ENCODE measurements around the gene SNX8.

Gene SNX8

DNA sequence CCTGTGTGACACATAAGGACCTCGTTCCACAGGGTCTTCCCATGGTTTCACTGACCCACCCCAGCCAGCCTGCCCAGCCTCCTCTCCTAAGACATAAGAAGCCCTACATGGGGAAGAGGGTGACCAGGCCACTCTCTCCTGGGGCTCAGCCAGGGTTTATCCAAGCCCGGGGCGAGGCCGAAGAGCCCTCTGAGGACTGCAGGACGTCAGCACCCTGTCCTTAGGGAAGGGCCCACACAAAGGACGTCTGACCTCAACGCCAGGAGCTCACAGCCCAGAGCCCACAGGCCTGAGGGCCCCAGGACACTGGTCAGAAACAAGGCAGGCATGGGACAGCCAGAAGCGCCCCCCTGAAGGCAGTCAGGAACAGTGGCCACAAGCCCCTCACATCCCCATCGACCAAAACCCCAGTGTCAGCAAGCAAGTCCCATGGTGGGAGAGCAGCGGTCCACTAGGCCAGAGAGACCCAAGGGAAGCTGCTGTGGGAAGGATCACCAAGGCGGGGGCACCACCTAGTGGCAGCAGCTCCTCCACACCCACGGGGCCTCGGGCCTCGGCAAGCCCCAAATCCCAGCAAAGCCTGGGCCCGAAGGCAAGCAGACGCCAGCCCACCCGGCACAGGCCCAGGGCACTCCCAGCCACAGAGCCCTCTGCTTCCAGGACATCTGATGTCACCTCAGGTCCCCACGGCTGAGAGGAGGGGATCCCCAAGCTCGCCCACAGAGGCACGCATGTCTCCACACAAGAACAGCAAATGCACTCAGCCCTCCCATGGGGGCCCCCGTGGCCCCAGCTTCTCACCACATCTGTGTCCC lies 104.9 kb downstream of the SNX8 start:
- H3K4me3 ChIP-seq (ENCODE audit: low read depth, low read length) = no peak overlapping the region
- ChIA-PET POLR2A (interaction anchor here (0.6 kb wide), 1 partner anchor 140 kb away, joined by 3 read pairs; no protein-coding TSS in a partner anchor), CTCF (interaction anchor here (0.6 to 3.7 kb wide), 49 partner anchors 8 to 705 kb away, joined by 3 to 19 read pairs (median 3); partner anchors contain the start of genes EIF3B, INTS1 and PSMG3)
- TF ChIP-seq CTCF (IDR thresholded peaks at IDR 0.05; ENCODE audit: insufficient read depth, low read length, missing control alignments) = peak; percentile 99
- DNase-seq (ENCODE audit: low read depth, low spot score) = no peak

- TF ChIP-seq CTCF (IDR thresholded peaks at IDR 0.05; ENCODE audit: insufficient read depth, low read length, missing control alignments) = no peak
- CTCF ChIA-PET = interaction anchor here (0.9 to 3.7 kb wide), 24 partner anchors 8 to 632 kb away, joined by 3 to 19 read pairs (median 4); partner anchors contain the start of genes EIF3B and ELFN1
- POLR2A ChIA-PET = interaction anchor here (0.6 kb wide), 1 partner anchor 140 kb away, joined by 3 read pairs; no protein-coding TSS in a partner anchor
- no peak overlapping the region for H3K4me3 ChIP-seq (ENCODE audit: low read depth, low read length)
- no peak for DNase-seq (ENCODE audit: low read depth, low spot score)
These were observed 105.5 kb downstream of the SNX8 start for GRCh38 chr7:2208712-2209111.

DNA sequence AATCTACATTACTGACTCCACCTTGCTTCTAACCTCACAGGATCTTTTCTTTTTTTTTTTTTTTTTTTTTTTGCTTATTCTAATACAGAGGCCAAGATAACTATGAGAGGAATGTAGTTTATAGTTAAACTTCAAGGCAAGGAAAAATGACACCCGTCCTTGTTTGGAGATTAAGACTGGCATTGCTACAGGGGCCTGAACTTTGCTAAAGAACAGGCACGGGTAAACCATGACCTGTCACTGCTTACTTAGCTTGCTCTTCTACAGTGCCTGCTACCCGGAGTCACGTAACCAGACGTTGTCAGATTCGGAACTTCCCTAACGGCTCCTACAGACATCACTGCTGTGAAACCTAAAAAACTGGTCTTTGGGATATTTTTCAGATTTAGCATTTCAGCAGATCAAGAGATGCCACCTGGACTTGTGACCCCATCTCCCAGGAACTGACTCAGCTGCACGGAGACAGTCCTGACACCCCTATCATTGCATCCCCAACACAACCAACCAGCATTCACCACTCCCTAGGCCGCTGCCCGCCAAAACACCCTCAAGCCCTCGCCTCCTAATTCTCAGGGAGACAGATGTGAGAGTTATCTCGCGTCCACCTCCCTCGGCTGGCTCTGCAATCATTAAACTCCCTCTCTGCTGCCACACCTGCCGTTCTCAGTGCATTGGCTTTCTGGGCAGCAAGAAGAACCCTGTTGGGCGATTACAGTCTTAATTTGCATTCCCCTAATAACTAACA lies 109.0 kb downstream of the SNX8 start:
- CTCF ChIA-PET = interaction anchor here (1.0 kb wide), 1 partner anchor 47 kb away, joined by 3 read pairs; no protein-coding TSS in a partner anchor
- POLR2A ChIA-PET = no interaction called here

DNA sequence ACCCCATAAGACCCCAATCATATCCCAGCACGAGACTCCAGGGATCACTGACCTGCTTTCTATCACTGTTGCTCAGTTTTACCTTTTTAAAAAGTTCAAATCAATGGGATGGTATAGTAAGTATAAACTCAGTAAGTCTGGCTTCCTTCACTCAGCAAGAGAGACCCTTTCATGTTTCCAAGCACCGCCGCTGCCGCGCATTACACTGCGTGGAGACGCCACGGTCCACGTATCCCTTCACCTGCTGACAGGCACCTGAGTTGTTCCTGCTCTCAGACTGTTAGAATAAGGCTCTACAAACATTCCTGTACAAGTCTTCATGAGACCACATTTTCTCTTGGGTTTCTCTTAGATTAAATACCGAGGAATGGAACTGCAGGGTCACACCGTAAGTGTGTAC lies 109.8 kb downstream of the SNX8 start:
- DNase-seq (ENCODE audit: low read depth, low spot score) = no peak
- ChIA-PET CTCF (interaction anchor here (1.0 kb wide), 2 partner anchors 46 to 144 kb away, joined by 3 to 4 read pairs; no protein-coding TSS in a partner anchor), POLR2A (no interaction called here)
- TF ChIP-seq CTCF (IDR thresholded peaks at IDR 0.05; ENCODE audit: insufficient read depth, low read length, missing control alignments) = no peak
- H3K4me3 ChIP-seq (ENCODE audit: low read depth, low read length) = no peak overlapping the region

More for the DNA sequence above, 109.0 kb downstream of the SNX8 start:
- no peak for DNase-seq (ENCODE audit: low read depth, low spot score)
- no peak for TF ChIP-seq CTCF (IDR thresholded peaks at IDR 0.05; ENCODE audit: insufficient read depth, low read length, missing control alignments)
- no peak overlapping the region for H3K4me3 ChIP-seq (ENCODE audit: low read depth, low read length)

DNA sequence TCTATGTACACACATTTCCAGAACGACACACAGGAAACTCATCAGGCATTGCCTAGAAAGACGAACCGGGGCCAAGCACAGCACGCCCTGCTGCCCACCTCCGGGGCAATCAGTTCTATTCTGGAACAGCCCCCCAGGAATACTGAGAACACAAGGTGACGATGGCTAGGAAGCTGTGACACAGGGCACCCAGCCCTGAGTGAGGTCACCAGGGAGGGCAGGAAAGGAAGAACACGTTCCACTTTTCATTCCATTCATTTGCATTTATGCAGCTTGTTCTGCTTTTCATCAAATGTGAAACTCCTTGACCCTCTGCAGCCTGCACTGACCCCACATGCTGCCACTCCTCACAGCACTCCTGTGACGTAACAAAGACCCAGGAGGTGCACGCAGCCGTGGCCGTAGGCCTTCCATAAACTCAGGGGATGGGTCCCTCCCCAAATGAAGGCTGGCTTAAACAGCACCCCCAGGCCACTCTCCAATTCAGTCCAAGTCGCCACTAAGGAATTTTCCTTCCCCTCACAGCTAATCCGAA lies 110.4 kb downstream of the SNX8 start:
- no peak overlapping the region for H3K4me3 ChIP-seq (ENCODE audit: low read depth, low read length)
- ChIA-PET CTCF (interaction anchor here (1.0 to 2.4 kb wide), 8 partner anchors 9 to 291 kb away, joined by 3 to 9 read pairs (median 4); no protein-coding TSS in a partner anchor), POLR2A (no interaction called here)
- DNase-seq (ENCODE audit: low read depth, low spot score) = no peak
- no peak for TF ChIP-seq CTCF (IDR thresholded peaks at IDR 0.05; ENCODE audit: insufficient read depth, low read length, missing control alignments)
